GM19035 (cell line): ENCODE measurements around the gene RITA1.

Source experiments
- ATAC-seq: cut with Tn5 transposase; IDR thresholded peaks from one replicate; pipeline ENCODE4 v1.9.1; 2021; ENCODE audit not compliant: unreplicated experiment

The RITA1 gene

GRCh38 chr12:113152835-113153814, 32.4 kb upstream of the RITA1 start:
- peak; percentile 68 for ATAC-seq

- no peak for ATAC-seq
Observed at GRCh38 chr12:113154351-113154973, 31.1 kb upstream of the RITA1 start.

GRCh38 chr12:113155060-113155459, 30.5 kb upstream of the RITA1 start:
- no peak for ATAC-seq

- ATAC-seq: no peak
Observed at GRCh38 chr12:113155646-113156045, 29.9 kb upstream of the RITA1 start.

- no peak for ATAC-seq
Observed at GRCh38 chr12:113157218-113157859, 28.2 kb upstream of the RITA1 start.

- ATAC-seq: no peak
Observed at GRCh38 chr12:113158439-113159203, 26.9 kb upstream of the RITA1 start.

- no peak for ATAC-seq
Observed at GRCh38 chr12:113159937-113160336, 25.6 kb upstream of the RITA1 start.

- ATAC-seq: no peak
Observed at GRCh38 chr12:113161415-113162016, 24.0 kb upstream of the RITA1 start.

- no peak for ATAC-seq
Observed at GRCh38 chr12:113162102-113163029, 23.2 kb upstream of the RITA1 start.

- no peak for ATAC-seq
Observed at GRCh38 chr12:113163030-113163360, 22.5 kb upstream of the RITA1 start.

GRCh38 chr12:113164014-113164413, 21.5 kb upstream of the RITA1 start:
- no peak for ATAC-seq

GRCh38 chr12:113165521-113166450, 19.7 kb upstream of the RITA1 start:
- ATAC-seq: no peak

- ATAC-seq: no peak
Observed at GRCh38 chr12:113167868-113168267, 17.7 kb upstream of the RITA1 start.

- ATAC-seq: no peak
Observed at GRCh38 chr12:113169697-113170096, 15.8 kb upstream of the RITA1 start.

- no peak for ATAC-seq
Observed at GRCh38 chr12:113170457-113170856, 15.1 kb upstream of the RITA1 start.

- ATAC-seq: no peak
Observed at GRCh38 chr12:113170926-113171325, 14.6 kb upstream of the RITA1 start.

GRCh38 chr12:113171543-113171942, 14.0 kb upstream of the RITA1 start:
- ATAC-seq: no peak

- no peak for ATAC-seq
Observed at GRCh38 chr12:113172185-113172584, 13.3 kb upstream of the RITA1 start.
